Inferior parietal cortex (tissue), 1 donor: ENCODE data around the gene FUNDC2.

Experiments
- DNase-seq: peaks from one replicate; pipeline ENCODE4 v3.0.0-alpha.2; 2016; ENCODE audit errors: extremely low spot score

The FUNDC2 gene

DNA sequence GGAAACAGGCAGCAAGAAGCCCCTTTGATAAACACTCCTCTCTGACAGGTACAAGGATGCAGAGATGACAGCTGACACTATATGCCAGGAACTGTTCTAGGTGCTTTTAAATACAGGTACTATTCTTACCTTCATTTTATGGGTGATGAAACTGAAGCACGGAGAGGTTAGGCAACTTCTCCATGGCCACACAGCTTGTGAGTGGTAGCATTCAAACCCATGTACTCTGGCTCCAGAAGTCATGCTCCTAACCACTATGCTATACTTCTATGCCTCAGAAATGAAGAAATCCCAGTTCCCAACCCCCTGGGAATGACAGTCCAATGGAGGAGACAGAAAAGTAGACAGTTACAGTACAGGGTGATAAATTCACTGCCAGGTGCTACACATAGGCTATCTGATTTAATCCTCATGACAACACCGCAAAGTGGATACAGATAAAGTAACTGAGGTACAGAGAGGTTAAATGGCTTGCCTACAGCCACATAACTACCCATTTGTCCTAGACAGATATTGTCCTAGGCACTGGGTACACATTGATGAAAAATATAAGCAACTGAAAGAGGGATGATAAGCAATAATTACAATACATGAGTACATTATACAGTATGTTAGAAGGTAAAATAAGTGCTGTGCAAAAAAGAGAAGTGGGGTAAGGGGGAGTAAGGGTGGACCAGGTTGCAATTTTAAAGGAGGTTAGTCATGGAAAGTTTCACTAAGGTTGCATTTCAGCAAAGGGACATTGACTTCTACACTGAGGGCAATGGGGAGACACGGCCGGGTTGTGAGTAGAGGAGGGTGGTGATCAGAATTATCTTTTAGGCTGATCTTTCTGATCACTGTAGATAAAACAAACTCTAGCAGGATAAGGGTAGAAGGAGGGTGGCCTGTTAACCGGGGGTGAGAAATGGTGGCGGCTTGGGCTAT lies 2.5 kb upstream of the FUNDC2 start:
- DNase-seq, result no peak

DNA sequence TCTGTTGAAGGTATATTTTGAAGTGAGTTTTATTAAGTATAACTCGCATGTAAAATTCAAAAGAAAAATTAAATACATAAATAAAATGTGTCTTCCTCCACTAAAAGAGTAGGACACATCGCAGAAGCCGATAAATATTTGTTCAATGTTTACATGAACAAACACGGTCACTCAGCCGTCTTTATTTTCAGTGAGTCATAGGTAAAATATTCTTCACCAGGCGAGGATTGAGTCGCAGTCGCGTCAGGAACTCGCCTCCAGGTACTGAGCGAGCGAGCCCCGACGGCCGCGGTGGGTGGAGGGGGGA lies 271 bp upstream of the FUNDC2 start:
- no peak for DNase-seq

DNA sequence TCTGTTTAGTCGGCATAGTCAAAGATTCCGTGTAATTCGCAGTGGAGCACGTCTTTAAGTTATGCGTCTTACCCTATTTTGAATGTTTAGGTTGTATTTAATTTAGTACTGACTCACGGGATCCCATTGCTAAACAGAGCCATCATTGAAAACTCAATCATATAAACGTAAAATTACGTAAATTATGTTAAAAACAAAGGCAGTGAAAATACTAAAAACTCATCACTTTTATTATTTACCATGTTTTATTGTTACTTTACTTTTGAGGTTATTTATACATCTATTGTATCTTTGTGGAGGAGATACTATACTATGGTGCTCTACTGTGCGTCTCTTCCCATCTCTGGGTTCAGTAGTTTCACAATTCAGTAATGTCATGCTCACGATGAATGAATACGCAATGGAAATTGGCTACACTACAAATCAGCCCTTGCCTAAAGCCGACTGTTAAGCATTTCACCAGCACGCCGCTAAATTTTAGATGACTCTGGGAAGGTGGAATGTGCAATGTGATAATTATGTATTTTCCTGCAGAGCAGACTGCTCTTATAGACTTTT lies 944 bp downstream of the FUNDC2 start:
- DNase-seq, result peak; percentile 9

DNA sequence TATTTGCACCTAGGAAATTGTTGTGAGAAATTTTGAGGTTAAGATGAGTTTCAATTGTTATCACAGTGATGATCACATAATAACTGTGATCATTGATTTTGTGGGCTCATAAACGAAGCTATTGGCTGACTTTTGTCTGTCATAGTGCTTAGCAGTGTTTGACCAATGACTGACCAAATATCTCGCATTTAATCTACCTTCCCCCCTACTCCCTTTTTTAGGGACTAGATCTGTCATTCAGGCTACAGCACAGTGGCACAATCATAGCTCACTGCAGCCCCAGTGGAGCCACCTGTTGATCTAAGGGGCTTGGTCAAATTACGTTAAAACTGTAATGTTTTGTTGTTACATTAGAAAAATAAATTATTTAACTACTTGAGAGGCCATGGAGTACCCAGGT lies 1.5 kb downstream of the FUNDC2 start:
- DNase-seq, result no peak

DNA sequence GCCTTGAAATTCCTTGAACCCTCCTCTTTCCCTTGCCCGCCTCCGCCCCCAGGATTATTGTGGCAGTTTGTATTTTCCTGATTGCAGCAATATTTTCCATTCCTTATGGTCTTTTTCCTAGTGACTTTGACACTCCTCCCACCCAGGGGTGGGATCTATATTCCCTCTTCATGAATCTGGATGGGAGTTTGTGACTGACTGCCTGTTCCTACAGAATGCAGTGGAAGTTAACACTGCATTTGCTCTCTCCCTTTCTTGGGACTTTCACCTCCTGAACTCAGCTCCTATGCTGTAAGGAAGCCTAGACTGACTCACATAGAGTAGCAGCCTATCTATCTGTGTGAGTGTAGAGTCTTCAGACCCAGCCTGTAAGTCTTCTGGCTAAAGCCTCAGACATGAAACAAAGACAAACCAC lies 2.2 kb downstream of the FUNDC2 start:
- no peak for DNase-seq

DNA sequence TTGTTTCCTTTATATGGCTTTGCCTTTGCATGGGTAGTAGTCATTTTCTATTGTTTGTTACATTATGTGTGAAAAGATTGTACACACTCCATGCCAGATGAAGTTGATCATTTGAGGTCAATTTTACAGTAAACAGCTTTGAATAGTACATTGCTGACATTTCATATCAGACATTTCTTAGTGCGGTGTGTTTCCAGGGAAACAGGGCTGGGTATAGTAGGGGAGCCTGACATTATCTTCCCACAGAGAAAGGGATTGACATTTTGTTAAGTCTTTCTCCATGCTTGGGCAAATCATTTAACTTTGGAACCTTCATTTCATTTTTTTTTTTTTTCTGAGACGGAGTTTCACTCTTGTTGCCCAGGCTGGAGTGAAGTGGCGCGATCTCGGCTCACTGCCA lies 5.0 kb downstream of the FUNDC2 start:
- no peak for DNase-seq

DNA sequence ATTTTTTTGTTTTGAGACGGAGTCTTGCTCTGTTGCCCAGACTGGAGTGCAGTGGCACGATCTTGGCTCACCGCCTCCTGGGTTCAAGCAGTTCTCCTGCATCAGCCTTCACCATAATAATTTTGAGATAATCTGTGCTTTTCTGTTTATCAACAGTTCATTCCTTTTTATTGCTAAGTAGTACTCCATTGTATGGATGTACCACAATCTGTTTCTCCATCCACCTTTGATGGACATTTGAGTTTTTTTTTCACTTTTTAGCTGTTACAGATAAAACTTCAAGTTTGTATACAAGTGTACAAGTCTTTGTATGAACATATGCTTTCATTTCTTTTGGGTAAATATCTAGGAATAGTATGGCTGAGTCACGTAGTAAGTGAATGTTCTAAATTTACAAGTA lies 9.0 kb downstream of the FUNDC2 start:
- DNase-seq, result no peak

DNA sequence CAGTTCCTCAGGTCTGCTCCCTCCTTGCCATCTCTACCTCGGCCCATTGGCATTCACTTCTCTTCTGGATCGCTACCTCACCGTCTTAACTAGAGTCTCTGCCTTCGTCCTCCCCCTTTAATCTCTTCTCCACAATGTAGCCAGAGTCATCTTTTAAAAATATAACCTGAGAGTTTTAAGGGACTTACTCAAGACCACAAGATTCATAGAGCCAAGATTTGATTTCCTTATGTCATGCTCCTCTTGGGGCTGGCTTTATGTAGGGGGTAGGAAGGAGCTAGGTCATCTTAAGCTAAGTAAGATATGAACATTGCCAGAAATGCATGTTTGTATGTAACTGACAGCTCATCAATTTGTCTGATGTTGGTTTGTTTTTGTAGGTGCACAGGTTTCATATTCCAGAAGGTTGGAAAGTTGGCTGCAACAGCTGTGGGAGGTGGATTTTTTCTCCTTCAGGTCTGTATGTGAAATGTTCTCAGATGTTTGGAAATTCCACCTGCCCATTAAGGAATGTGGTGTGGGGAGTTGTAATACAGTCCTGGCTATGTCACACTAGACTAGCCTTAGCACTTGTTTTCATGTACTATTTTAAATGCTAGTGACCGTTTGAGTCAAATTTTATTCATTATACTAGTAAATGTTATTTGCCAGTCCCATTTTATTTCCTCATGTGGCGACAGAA lies 19.6 kb downstream of the FUNDC2 start:
- no peak for DNase-seq

DNA sequence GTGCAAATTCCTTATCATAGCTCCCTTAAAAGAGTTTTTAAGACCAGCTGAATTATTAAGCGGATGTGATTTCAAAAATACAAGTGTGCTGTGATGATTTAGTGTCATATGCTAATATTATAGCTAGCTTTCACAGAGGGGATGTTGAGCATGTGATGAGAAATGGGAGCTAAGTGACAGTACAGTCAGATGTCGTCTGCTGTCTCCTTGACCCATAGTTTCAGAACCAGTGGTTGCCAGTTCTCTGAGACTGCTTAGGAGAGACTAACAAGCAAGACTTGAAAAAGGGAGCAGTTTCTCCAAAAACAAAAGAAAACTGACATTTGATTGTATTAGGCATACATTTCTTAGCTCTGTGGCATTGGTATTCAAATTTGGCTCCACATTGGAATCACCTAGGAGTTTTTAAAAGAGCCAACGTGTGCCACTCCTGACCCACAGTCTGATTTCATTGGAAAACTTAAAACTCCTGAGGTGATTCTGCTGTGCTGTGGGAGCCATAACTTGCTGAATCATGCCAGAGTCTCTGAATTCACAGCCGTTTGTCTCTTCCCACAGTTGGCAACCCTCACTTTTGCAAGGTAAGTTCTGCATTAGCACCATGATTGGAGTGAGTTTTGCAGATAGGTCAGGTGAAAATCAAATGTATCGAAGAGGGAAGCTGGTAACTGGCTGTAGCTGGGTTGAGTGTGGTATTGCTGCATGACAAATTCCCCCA lies 20.3 kb downstream of the FUNDC2 start:
- no peak for DNase-seq

DNA sequence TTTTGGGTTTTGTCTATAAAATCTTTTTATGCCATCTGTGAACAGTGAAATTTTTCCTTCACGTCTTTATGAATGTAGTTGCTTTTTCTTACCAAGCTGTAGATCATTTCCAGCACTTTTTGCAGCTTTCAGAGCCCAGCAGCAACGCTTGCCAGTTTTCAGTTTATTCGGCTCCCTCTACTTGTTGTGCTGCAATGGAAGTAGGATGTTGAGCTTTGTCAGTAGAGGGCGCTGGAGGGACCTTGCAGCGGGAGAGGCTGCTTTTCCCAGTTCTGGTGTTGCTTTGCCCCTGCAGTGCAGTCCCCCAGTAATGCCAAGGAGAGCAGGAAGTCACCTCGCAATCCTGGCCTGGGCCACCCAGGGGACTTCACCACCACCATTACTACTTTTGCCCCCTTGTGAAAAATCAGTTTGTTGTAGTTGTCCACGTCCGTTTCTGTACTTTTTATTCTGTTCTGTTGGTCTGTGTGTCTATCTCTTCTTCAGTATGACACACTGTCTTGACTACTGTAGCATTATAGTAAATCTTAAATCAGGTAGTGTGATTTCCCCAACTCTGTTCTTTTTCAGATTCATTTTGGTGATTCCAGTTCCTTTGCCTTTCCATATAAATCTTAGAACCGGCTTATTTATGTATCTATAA lies 22.5 kb downstream of the FUNDC2 start:
- DNase-seq, result peak; percentile 45

DNA sequence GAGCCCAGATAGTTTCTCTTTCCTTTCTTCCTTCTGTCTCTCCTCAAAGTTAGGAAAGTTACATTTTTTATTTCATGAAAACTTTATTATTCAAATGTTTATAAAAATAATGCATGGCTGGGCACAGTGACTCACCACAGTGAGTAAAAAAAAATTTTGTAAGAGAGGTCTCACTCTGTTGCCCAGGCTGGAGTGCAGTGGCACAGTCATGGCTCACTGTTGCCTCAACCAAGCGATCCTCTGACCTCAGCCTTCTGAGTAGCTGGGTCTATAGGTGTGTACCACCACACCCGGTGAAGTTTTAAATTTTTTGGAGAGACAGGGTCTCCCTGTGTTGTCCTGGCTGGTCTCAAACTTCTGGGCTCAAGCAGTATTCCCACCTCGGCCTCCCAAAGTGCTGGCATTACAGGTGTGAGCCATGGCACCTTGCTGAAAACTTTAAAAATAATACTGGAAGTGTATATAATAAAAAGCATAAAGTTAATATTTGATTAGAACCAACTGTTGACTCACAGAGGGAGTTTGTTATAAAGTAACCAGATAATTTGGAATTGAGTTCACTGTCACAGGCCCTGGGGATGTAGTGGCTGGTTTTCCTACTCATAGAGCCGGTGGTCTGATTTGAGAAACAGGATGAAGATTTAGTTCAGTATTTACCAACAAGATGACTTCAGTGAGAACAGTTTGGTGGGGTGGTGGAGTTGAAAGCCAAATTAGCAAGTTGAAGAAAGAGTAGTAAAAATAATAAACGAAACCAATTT lies 26.3 kb downstream of the FUNDC2 start:
- no peak for DNase-seq

DNA sequence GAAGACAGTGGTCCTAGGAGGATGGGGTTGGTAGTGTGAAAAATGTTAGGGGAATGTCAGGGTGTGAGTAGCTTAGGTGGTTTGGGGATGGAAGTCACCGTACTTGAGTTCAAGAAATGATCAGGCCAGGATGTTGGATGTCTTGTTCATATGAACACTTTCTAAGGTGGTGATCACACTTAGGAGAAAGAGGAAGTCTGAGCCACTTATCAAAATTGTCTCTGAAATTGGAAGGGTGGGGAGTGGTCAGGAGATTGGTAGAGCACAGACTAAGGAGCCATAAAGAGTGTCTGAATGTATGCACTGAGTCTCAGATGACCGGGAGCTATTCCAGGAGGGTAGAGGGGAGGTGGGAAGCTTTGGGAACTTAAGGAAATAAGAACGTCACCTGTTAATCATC lies 27.0 kb downstream of the FUNDC2 start:
- DNase-seq, result no peak

DNA sequence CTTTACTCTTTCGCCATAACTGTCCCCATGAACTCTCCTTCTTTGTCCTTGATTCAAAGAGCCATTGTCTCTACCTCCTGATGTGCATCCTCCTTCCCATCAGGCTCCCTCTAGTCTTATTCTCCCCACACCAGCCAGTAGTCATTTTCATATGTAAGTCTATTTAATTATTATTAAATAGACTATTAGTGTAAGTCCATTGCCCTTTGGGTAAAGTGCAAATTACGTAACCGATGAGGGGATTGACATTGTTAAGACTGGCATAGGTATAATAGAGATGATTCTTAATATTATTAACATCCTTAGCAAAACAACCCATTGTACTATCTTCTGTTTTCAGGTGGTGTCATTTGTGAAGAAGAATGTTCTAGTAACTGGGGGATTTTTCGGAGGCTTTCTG lies 27.6 kb downstream of the FUNDC2 start:
- no peak for DNase-seq

DNA sequence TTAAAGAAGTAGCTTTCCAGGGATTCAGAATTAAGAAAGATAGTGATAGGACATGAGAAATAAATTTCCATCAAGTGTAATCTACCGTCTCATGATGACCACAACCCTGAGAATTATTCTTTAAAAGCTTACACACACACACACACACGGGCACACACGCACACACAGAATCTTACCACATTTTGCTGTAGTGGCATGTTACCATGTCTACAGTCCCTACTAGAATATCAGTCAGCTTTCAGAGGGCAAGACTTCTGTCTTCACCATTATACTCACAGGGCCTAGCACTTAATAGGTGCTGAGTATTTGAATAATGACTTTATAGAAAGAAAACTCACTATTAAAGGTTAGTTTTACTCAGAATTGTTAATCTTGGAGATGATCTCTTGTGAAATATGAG lies 28.9 kb downstream of the FUNDC2 start:
- DNase-seq, result no peak

DNA sequence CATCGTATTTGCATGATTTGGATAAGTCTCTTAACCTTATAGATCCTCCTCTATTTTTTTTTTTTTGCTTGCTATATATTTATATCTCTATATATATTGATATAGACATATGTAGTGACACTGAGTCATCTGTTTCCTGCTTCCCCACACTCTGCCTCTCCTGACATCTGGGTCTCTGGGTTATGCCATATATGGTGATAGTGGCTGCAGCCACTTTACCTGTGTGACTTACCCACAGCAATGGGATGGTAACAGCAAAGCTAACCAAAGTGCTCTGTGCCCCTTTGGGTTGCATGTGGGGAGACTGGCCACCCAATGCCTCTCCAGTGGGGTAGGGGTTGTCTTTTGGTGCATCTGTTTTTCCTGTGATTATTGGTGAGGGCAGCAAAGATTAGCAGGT lies 29.8 kb downstream of the FUNDC2 start:
- no peak for DNase-seq

DNA sequence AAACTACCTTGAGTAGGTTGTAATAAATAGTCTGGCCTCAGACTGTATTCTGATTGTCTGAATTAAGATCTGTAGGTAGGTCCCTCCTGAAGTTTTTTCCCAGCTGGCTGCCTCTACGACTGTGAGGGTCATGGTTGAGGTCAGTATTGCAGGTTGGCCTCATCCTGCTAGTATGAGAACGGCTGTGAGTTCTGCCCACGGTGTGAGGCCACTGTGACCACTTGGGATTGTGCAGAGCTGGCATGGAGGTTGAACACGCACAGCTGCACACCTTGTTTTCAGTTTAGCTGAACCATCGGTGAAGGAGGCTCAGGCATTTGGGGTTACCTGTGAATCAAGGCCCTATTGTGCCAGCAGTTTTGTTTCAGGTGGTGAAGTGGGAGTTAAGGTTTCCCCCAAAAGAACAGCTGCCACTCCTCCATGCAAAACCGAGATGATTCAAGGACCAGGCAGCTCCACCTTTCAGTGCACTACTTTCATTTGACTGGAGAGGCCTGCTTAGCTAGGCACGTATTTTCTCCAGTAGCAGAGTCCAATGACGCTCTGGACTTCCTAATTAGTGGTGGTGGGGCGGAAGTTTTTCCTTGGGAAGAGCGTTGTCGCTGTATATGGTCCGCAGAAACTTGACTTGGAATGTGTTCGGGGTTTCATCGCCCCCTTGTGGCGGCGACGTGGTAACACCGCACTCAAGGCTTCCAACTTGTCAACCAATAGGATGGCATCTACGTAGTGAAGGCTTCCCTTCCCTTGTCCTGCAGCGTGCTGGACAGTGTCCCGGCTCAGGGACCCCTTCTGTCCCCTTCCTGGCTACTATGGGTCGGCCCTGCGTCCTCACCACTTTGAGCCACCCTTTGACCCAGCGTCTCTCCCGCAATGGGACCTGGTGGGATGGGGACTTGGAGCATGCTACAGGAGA lies 30.5 kb downstream of the FUNDC2 start:
- peak; percentile 63 for DNase-seq

DNA sequence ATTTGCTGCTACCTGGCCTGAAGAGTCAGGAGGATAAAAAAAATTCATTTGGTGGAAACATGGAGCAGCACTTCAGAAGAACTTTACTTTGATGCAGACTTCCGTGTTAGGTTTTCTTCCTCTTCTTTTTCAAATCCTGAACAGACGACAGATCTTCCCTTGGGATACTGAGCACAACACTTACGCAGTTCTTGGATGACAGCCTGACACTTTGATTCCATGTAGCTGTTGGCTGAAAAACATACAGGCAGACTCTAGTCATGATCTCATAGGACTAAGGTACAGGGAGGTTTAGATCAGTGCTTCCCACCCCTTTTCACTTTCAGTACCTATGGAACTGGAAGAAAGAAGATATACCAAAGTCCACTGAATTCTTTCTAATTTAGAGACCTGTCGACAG lies 35.1 kb downstream of the FUNDC2 start:
- no peak for DNase-seq

DNA sequence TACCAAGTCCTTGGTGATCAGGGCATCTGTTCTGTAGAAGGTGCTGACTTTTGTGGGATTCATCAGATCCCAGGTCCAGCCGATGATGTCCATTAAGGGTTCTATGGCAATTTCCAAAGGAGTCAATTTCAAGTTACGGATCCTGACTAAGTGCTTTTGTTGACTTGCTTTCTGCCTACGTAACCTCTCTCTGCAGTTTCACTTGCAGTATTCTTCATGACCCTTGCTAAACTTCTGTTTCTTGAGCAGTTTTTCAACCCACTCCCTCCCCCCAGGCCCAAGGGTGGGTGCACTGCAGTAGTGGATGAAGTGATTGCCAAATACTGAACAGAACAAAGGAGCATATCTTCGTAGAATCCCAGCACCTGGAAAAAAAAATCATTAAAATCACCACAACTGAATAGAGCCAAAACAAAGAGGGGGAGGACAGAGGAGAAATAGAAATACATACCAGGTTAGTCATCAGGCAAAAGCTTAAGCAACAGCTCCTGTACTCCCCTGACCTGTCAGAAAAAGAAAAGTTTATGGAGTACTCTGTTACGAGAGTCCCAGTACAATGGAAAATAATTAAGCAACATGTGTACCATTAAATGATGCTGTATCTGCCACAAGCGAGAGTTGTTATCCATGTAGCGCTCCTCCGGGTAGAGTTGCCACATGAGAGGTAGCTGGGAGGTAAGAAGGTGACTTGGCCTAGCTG lies 38.5 kb downstream of the FUNDC2 start:
- no peak for DNase-seq

DNA sequence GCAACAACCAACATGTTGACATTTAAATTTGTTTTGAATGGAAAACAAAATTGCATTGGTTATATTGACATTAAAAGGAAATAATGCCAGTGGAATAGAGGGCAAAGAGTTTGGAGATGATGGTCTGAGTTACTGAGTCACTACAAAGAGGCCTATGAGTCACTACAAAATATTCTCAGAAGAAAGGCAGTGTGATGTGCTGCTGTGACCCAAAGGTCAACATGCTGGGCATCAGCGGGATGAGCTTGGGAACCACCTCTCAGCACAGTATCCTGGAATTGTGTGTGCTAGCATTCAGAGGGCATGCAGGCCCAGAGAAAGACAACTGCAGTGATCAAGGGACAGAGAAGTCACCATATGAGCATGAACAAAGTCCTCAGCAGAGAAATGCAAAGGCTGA lies 41.5 kb downstream of the FUNDC2 start:
- no peak for DNase-seq

DNA sequence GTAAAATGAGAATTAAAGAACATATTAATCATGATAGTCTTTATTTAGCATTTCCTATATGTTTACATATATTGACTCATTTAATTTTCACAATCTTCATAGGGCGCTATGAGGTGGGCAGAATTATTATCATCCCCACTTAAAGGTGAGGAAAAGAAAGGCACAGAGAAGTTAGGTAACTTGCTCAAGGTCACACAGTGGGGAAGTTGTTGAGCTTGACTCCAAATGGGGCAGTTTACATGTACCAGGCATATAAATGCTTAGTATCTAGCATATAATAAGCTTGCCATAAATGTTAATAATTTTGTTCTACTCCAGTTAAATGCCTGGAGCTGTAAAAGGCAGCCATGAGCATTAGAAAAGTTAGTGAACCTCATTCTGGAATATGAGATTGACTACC lies 42.8 kb downstream of the FUNDC2 start:
- no peak for DNase-seq
